ENCODE measurements around the gene RCBTB2.

GRCh38 chr13:48515732-48516131, 17.1 kb downstream of the RCBTB2 start:
- TF ChIP-seq CTCF (IDR thresholded peaks at IDR 0.05): no peak
- no peak for TF ChIP-seq POLR2A (IDR thresholded peaks at IDR 0.05)
